ENCODE measurements around the gene ARSG. TPM values are rescaled to one million over a fixed set of nuclear protein-coding genes. Genes with fewer than 3 reads are reported as not detected.
"Not testable (repeated sequence)": the region's sequence is repeated elsewhere in the genome, so short reads cannot be mapped to it uniquely, and the experiment has no call there.

Gene ARSG
- polyA plus RNA-seq, 3 donors from 2014 or later, result 15.0 to 18.7 (median 15.3) TPM

DNA sequence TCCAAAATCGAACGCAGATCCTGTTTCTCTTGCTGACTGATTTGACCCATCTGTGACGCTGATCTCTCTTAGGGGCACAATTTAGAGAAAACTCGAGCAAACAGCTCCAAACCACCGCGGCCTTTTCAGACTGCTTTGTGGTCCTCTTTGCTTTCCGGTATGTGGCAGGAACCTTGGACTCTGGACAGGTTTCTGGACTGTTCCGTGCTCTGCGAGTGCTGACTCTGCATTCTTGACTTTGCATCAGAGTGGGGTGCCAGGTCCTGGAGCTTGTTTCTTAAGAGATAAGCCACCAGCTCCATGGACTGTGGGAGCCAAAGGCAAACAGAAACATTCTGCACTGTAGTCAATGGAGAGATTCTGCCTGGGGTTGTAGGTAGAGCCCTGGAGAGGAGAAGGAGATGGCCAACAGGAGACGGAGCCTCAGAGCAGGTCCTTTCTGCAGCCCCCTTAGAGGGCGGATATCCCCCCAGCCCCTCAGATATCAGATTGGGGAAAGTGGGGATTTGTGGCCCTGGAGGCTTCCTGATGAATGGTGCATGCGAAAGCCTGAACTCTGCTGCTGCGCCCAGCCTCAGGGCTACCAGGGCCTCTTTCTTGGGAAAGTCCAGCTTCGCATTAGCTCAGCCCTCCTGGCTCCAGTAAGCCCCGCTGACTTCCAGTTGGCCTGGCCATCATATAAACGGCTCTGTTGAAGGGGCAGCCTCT, 100.4 kb downstream of the ARSG start:
- no peak overlapping the region for H3K4me3 Mint-ChIP-seq
- H3K36me3 Mint-ChIP-seq, result peaks cover 19 to 26% (median 21%) of the 10 kb centered on the region in 3 donors
- no peak overlapping the region for H3K27ac Mint-ChIP-seq
- H3K9me3 Mint-ChIP-seq, result peaks cover 0 to 6% (median 2%) of the 10 kb centered on the region in 6 donors
- DNase-seq, result no peak
- peaks cover 0 to 4% (median 0%) of the 10 kb centered on the region in 3 donors for H3K27me3 Mint-ChIP-seq (ENCODE audit: low read depth in 3 of 3)
- H3K4me1 Mint-ChIP-seq, result peaks cover 9 to 10% of the 10 kb centered on the region in 2 donors

- Mint-ChIP-seq H3K27ac (peak overlapping the region in 4 of 6 donors; percentile 17 to 75 (median 58)), H3K9me3 (peaks cover 0 to 6% (median 2%) of the 10 kb centered on the region in 6 donors), H3K4me3 (no peak overlapping the region), H3K4me1 (peaks cover 20 to 24% of the 10 kb centered on the region in 2 donors), H3K36me3 (peaks cover 13 to 16% (median 15%) of the 10 kb centered on the region in 3 donors), H3K27me3 (ENCODE audit: low read depth in 3 of 3) (peaks cover 0 to 4% (median 1%) of the 10 kb centered on the region in 3 donors)
- DNase-seq, result no peak
Measured at GRCh38 chr17:68394608-68395331, 103.5 kb downstream of the ARSG start.

DNA sequence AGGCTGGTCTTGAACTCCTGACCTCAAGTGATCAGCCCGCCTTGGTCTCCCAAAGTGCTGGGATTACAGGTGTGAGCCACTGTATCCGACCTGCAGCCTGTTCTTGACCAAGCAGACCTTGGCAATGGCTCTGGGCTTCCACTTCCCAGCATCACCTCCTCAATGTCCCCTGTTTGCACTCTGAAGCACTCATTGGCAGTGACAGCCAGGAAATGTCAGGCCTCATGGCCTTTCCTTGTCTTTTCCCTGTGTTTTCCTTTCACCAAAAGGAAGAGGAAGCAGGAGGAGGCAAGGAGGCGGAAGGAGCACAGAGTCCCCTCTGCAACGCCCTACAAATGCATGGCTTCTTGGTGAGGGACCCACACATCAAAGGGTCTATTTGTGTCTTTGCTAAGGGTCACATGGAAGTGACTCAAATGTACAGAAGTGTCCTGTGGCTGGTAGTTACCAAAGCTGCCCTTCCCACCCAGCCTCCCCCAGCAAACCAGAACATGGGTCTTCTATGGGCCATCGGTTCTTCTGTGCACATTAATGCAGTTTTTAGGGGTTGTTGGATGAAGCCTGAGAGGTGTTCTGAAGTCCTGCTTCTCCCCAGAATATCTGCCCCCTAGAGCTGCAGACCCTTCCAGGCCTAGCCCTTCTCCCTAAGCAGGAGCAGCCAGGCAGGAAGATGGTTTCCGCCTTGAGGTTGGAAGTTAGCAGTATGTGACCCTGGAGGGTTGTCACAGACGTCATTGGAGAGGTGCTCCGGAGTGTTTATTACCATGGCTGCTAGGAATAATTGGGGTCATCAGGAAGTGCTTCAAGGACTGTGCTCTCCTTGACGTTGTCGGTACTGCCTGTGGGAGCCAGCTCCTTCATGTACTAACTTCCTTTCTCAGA, 105.2 kb downstream of the ARSG start:
- peak overlapping the region in 1 of 5 donors; percentile 2 for H3K4me3 Mint-ChIP-seq
- H3K9me3 Mint-ChIP-seq, result peaks cover 0 to 6% (median 2%) of the 10 kb centered on the region in 6 donors
- peaks cover 15 to 20% (median 15%) of the 10 kb centered on the region in 3 donors for H3K36me3 Mint-ChIP-seq
- peaks cover 0 to 4% (median 1%) of the 10 kb centered on the region in 3 donors for H3K27me3 Mint-ChIP-seq (ENCODE audit: low read depth in 3 of 3)
- H3K4me1 Mint-ChIP-seq, result peaks cover 18 to 24% of the 10 kb centered on the region in 2 donors
- peak in 2 of 3 donors; percentile 5 to 19 for DNase-seq
- peak overlapping the region; percentile 10 to 79 (median 54) for H3K27ac Mint-ChIP-seq

DNA sequence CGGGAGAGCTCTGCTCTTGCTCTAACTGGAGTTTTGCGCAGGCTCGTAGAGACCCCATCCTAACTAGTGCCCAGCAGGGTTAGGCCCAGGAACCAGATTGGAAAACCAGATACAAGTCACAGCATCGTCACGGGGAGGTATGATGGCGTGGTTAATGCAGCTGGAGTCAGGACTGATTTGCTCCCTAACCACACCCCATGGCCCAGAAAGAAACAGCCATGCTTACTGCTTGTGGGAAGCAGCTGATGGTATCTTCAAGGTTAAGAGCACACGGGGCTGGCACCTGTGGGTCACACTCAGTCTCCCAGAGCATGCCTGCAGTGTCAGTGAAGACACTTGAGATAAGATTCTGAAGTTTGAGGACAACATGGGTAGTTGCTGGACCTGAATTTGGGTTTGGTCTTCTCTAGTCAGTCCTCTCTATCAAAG, 105.8 kb downstream of the ARSG start:
- H3K9me3 Mint-ChIP-seq, result peaks cover 0 to 6% (median 2%) of the 10 kb centered on the region in 6 donors
- no peak for DNase-seq
- peak overlapping the region in 1 of 5 donors; percentile 2 for H3K4me3 Mint-ChIP-seq
- peaks cover 18 to 24% of the 10 kb centered on the region in 2 donors for H3K4me1 Mint-ChIP-seq
- H3K27ac Mint-ChIP-seq, result peak overlapping the region; percentile 15 to 79 (median 54)
- peaks cover 15 to 24% (median 22%) of the 10 kb centered on the region in 3 donors for H3K36me3 Mint-ChIP-seq
- H3K27me3 Mint-ChIP-seq (ENCODE audit: low read depth in 3 of 3), result peaks cover 0 to 4% (median 1%) of the 10 kb centered on the region in 3 donors

GRCh38 chr17:68398691-68399637, 107.7 kb downstream of the ARSG start:
- H3K9me3 Mint-ChIP-seq, result peaks cover 0 to 6% (median 2%) of the 10 kb centered on the region in 6 donors
- peaks cover 0 to 4% (median 1%) of the 10 kb centered on the region in 3 donors for H3K27me3 Mint-ChIP-seq (ENCODE audit: low read depth in 3 of 3)
- H3K4me3 Mint-ChIP-seq, result peak overlapping the region; percentile 36 to 71 (median 64)
- DNase-seq, result peak; percentile 52 to 63 (median 56)
- H3K27ac Mint-ChIP-seq, result peak overlapping the region; percentile 62 to 82 (median 72)
- peaks cover 22 to 34% (median 24%) of the 10 kb centered on the region in 3 donors for H3K36me3 Mint-ChIP-seq
- H3K4me1 Mint-ChIP-seq, result peaks cover 18 to 24% of the 10 kb centered on the region in 2 donors

DNA sequence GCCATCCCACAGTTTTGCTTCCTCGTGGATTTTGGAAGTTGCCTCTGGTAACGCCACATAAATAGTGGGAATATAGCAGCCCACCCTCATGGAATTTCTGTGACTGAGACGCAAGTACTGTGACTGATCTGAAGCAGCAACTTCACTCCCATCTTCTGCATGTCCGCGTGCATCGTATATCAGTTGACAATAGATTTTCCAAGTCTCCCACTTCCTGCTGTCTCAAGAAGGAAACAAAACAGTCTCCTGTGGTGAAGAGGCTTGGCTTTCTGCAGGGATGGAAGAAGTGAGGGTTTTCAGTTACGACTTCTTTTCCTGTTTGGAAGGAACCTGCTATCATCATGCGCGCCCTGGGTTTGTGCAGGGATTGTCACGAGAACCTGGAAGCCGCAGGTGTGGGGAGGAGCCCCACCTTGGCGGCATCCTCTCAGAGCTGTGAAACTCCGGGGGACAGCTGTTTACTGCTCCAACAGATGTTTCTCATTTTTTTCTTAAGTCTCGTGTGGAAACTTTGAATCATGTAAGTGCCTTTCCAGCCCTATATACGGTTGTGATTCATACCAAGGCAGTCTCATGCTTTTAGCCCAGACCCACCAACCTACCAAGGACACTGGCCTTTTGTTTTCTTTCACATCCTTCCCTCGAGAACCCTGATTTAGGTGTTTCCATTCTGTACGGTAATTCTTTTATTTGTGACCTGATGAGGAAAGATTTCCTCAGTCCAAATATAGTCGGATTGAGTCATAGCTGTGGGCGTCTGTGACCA, 108.5 kb downstream of the ARSG start:
- peaks cover 27 to 39% (median 29%) of the 10 kb centered on the region in 3 donors for H3K36me3 Mint-ChIP-seq
- peaks cover 0 to 3% (median under 1%) of the 10 kb centered on the region in 6 donors for H3K9me3 Mint-ChIP-seq
- peak overlapping the region in 3 of 6 donors; percentile 11 to 82 (median 62) for H3K27ac Mint-ChIP-seq
- no peak overlapping the region for H3K4me3 Mint-ChIP-seq
- no peak for DNase-seq
- H3K27me3 Mint-ChIP-seq (ENCODE audit: low read depth in 3 of 3), result peaks cover 0 to 5% (median 4%) of the 10 kb centered on the region in 3 donors
- peaks cover 18 to 24% of the 10 kb centered on the region in 2 donors for H3K4me1 Mint-ChIP-seq

DNA sequence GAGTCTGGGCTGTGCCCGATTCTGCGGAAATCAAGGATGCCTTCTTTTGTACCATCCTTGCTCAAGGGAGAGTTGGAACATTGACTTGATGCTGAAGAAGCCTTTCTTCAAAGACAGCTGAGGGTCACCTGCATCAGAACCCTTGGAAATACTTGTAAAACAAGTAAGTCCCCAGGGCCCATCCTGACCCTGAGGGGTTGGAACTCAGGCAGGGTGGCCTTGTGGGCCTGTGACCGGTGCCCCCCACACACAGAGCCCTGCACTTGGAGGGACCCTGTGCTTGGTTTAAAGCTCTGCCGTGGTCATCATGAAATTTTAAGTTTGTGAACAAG, 109.1 kb downstream of the ARSG start:
- DNase-seq, result no peak

DNA sequence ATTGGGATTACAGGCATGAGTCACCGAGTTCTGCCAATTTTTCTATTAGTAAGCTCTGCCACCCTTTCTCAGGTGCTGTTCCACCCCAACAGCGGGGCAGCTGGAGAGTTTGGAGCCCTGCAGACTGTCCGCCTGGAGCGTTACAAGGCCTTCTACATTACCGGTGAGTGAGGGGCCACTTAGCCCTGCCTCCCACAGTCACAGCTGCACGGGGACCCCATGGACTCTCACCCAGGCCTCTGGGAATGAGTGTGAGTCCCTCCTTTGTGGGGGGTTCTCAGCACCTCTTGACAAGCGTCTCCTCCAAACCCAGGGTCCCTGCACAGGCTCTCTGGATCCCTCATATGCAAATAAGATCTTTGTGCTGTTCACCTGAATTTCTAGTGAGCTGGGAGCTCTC, 110.0 kb downstream of the ARSG start:
- H3K4me1 Mint-ChIP-seq, result peaks cover 18 to 24% of the 10 kb centered on the region in 2 donors
- H3K9me3 Mint-ChIP-seq, result no peaks in the 10 kb centered on the region
- no peak overlapping the region for H3K27ac Mint-ChIP-seq
- H3K36me3 Mint-ChIP-seq, result peaks cover 32 to 41% (median 34%) of the 10 kb centered on the region in 3 donors
- peaks cover 0 to 5% (median 4%) of the 10 kb centered on the region in 3 donors for H3K27me3 Mint-ChIP-seq (ENCODE audit: low read depth in 3 of 3)
- H3K4me3 Mint-ChIP-seq, result no peak overlapping the region
- DNase-seq, result no peak

More for the DNA sequence above, 109.1 kb downstream of the ARSG start:
- H3K27ac Mint-ChIP-seq, result peak overlapping the region in 1 of 6 donors; percentile 11
- peaks cover 31 to 41% (median 31%) of the 10 kb centered on the region in 3 donors for H3K36me3 Mint-ChIP-seq
- H3K4me1 Mint-ChIP-seq, result peaks cover 18 to 24% of the 10 kb centered on the region in 2 donors
- no peak overlapping the region for H3K4me3 Mint-ChIP-seq
- H3K9me3 Mint-ChIP-seq, result no peaks in the 10 kb centered on the region
- H3K27me3 Mint-ChIP-seq (ENCODE audit: low read depth in 3 of 3), result peaks cover 0 to 5% (median 4%) of the 10 kb centered on the region in 3 donors

GRCh38 chr17:68403122-68403521, 111.8 kb downstream of the ARSG start:
- H3K27ac Mint-ChIP-seq, result peak overlapping the region in 1 of 6 donors; percentile 34
- peaks cover 37 to 53% (median 46%) of the 10 kb centered on the region in 3 donors for H3K36me3 Mint-ChIP-seq
- no peak for DNase-seq
- H3K27me3 Mint-ChIP-seq (ENCODE audit: low read depth in 3 of 3), result peaks cover 0 to 5% (median 4%) of the 10 kb centered on the region in 3 donors
- H3K9me3 Mint-ChIP-seq, result peaks cover 0 to 13% (median 5%) of the 10 kb centered on the region in 6 donors
- no peak overlapping the region for H3K4me3 Mint-ChIP-seq
- peaks cover 10 to 12% of the 10 kb centered on the region in 2 donors for H3K4me1 Mint-ChIP-seq

DNA sequence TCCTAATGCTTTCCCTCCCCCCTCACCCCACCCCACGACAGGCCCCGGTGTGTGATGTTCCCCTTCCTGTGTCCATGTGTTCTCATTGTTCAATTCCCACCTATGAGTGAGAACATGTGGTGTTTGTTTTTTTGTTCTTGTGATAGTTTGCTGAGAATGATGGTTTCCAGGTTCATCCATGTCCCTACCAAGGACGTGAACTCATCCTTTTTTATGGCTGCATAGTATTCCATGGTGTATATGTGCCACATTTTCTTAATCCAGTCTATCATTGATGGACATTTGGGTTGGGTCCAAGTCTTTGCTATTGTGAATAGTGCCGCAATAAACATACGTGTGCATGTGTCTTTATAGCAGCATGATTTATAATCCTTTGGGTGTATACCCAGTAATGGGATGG, 112.5 kb downstream of the ARSG start:
- DNase-seq; H3K4me3 Mint-ChIP-seq; H3K27me3 Mint-ChIP-seq (ENCODE audit: low read depth in 3 of 3); H3K27ac Mint-ChIP-seq; H3K4me1 Mint-ChIP-seq: not testable (repeated sequence)
- peaks cover 37 to 53% (median 46%) of the 10 kb centered on the region in 3 donors for H3K36me3 Mint-ChIP-seq
- peaks cover 0 to 13% (median 5%) of the 10 kb centered on the region in 6 donors for H3K9me3 Mint-ChIP-seq

DNA sequence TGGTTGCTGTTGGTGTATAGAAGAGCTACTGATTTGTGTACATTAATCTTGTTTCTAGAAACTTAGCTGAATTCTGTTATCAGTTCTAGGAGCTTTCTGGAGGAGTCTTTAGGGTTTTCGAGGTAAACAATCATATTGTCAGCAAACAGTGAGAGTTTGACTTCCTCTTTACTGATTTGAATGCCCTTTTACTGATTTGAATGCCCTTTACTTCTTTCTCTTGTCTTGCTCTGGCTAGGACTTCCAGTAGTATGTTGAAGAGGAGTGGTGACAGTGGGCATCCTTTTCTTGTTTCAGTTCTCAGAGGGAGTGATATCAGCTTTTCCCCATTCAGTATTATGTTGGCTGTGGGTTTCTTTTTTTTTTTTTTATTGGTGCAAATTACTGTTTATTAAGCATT, 116.4 kb downstream of the ARSG start:
- not testable (repeated sequence) for H3K4me3 Mint-ChIP-seq; DNase-seq; H3K4me1 Mint-ChIP-seq; H3K27me3 Mint-ChIP-seq (ENCODE audit: low read depth in 3 of 3); H3K27ac Mint-ChIP-seq
- Mint-ChIP-seq H3K9me3 (peaks cover 3 to 17% (median 6%) of the 10 kb centered on the region in 6 donors), H3K36me3 (peaks cover 24 to 41% (median 41%) of the 10 kb centered on the region in 3 donors)

Data from immature natural killer cell (primary cell).